ENCODE measurements around the gene EFCAB11. TPM values are rescaled to one million over a fixed set of nuclear protein-coding genes. Genes with fewer than 3 reads are reported as not detected.

The EFCAB11 gene
- total and polyA plus RNA-seq, 9 of the 15 experiments (the other 6 are each of a cell fraction or from before 2014, with no cell fraction given) = 13.4 to 37.9 (median 17.4) TPM

GRCh38 chr14:89954070-89955021, at the start of gene EFCAB11 (continued):
- TF ChIP-seq SMAD2 (IDR thresholded peaks at IDR 0.05; ENCODE audit: low read depth, low read length) = no peak
- no peak for TF ChIP-seq POLR3A (IDR thresholded peaks at IDR 0.05; ENCODE audit: borderline replicate concordance, extremely low read depth, insufficient read depth, insufficient read length)
- peak; percentile 95 for TF ChIP-seq FOXJ2 (tag; IDR thresholded peaks at IDR 0.05)
- TF ChIP-seq ZNF551 (CRISPR knock-in tag; IDR thresholded peaks at IDR 0.05) = no peak
- TF ChIP-seq HMGXB4 (CRISPR knock-in tag; IDR thresholded peaks at IDR 0.05) = no peak
- TF ChIP-seq SP2 (IDR thresholded peaks at IDR 0.05; ENCODE audit: extremely low read depth, low read depth, low read length, poor library complexity, severe bottlenecking) = peak; percentile 47
- TF ChIP-seq SMAD1 (IDR thresholded peaks at IDR 0.05; ENCODE audit: low read depth, low read length, partially characterized antibody) = no peak
- TF ChIP-seq CHD1 (IDR thresholded peaks at IDR 0.05; ENCODE audit: low read length) = no peak
- no peak for TF ChIP-seq HNRNPH1 (optimal IDR thresholded peaks at IDR 0.05; ENCODE audit: low read depth, low read length)
- TF ChIP-seq ZNF764 (CRISPR knock-in tag; IDR thresholded peaks at IDR 0.05; ENCODE audit: low read depth) = no peak
- peak; percentile 49 to 89 (median 57); a peak in 5 of 6 replicates for TF ChIP-seq ZBTB11 (CRISPR knock-in tag; IDR thresholded peaks at IDR 0.05)
- TF ChIP-seq HMBOX1 (IDR thresholded peaks at IDR 0.05) = peak; percentile 50
- TF ChIP-seq FOXP1 (CRISPR knock-in tag; IDR thresholded peaks at IDR 0.05) = no peak
- no peak for TF ChIP-seq ZNF398 (CRISPR knock-in tag; IDR thresholded peaks at IDR 0.05)
- no peak for TF ChIP-seq PCBP2 (IDR thresholded peaks at IDR 0.05; ENCODE audit: low read depth, low read length, poor library complexity, severe bottlenecking)
- no peak for TF ChIP-seq DIDO1 (tag; IDR thresholded peaks at IDR 0.05; ENCODE audit: low read depth)
